Astrocyte (in vitro differentiated cells and primary cell): ENCODE data around the gene SLC16A3.

ENCODE experiments used
- CTCF ChIP-seq: IDR thresholded peaks from 2 replicates; pipeline ENCODE4 v1.5.1; 2011; ENCODE audit warnings: low read depth, mild to moderate bottlenecking, inconsistent platforms, low read length, moderate library complexity; ENCODE audit not compliant: insufficient read depth
- EZH2 ChIP-seq: IDR thresholded peaks from 2 replicates; pipeline ENCODE4 v1.6.1; 2012; ENCODE audit warnings: mild to moderate bottlenecking, low read length, inconsistent platforms; ENCODE audit not compliant: insufficient read depth

GRCh38 chr17:82280537-82280936 is 51.7 kb downstream of the SLC16A3 start:
- TF ChIP-seq CTCF, result no peak
- TF ChIP-seq EZH2, result no peak
